ENCODE measurements around the gene SCN4A. TPM values are rescaled to one million over a fixed set of nuclear protein-coding genes. Genes with fewer than 3 reads are reported as not detected.
"Not testable (repeated sequence)": the region's sequence is repeated elsewhere in the genome, so short reads cannot be mapped to it uniquely, and the experiment has no call there.

SCN4A gene
- polyA plus RNA-seq, 10 donors, result 11.6 to 52.0 (median 38.1) TPM

- no peak for DNase-seq
These were observed 55.1 kb downstream of the SCN4A start for GRCh38 chr17:63917646-63918045.

- not testable (repeated sequence) for DNase-seq
These were observed 55.5 kb downstream of the SCN4A start for GRCh38 chr17:63917206-63917605.

- DNase-seq, result no peak
These were observed 56.0 kb downstream of the SCN4A start for GRCh38 chr17:63916566-63917185.

GRCh38 chr17:63915753-63916152, 57.0 kb downstream of the SCN4A start:
- not testable (repeated sequence) for DNase-seq

- no peak for DNase-seq
These were observed 58.2 kb downstream of the SCN4A start for GRCh38 chr17:63914471-63914870.

GRCh38 chr17:63911657-63912100, 61.0 kb downstream of the SCN4A start:
- no peak for DNase-seq

- DNase-seq, result no peak
These were observed 61.6 kb downstream of the SCN4A start, which contains the start of gene CSHL1 for GRCh38 chr17:63911041-63911635. TSS of gene CSHL1 (minus strand) at chr17:63911258. CDS start at chr17:63911196, 62 bp downstream.

- no peak for DNase-seq
These were observed 62.6 kb downstream of the SCN4A start for GRCh38 chr17:63910096-63910495.

- DNase-seq, result not testable (repeated sequence)
These were observed 63.1 kb downstream of the SCN4A start for GRCh38 chr17:63909586-63909985.

GRCh38 chr17:63907161-63907778, 65.4 kb downstream of the SCN4A start:
- DNase-seq, result not testable (repeated sequence)

GRCh38 chr17:63904796-63905195, 67.9 kb downstream of the SCN4A start:
- not testable (repeated sequence) for DNase-seq

- DNase-seq, result not testable (repeated sequence)
These were observed 68.9 kb downstream of the SCN4A start for GRCh38 chr17:63903787-63904201.

GRCh38 chr17:63901971-63902370, 70.7 kb downstream of the SCN4A start:
- not testable (repeated sequence) for DNase-seq

GRCh38 chr17:63898899-63899798, 73.6 kb downstream of the SCN4A start:
- DNase-seq, result not testable (repeated sequence)

- DNase-seq, result not testable (repeated sequence)
These were observed 76.0 kb downstream of the SCN4A start, which contains the start of gene CSH1 for GRCh38 chr17:63896524-63897354. TSS of gene CSH1 (minus strand) at chr17:63896574. CDS start at chr17:63896511, 63 bp downstream.

GRCh38 chr17:63894821-63895220, 77.9 kb downstream of the SCN4A start:
- DNase-seq, result not testable (repeated sequence)

- DNase-seq, result not testable (repeated sequence)
These were observed 78.7 kb downstream of the SCN4A start for GRCh38 chr17:63894021-63894420.

GRCh38 chr17:63892316-63893037, 80.2 kb downstream of the SCN4A start:
- not testable (repeated sequence) for DNase-seq

GRCh38 chr17:63889026-63889848, 83.5 kb downstream of the SCN4A start:
- DNase-seq, result peak in 2 of 3 donors; percentile 6 to 45

Data from muscle of back (tissue), 11 donors.